WI38 (cell line): ENCODE results near the gene PBX1.

Source experiments
- H3K4me3 ChIP-seq: 2 replicates; pipeline ENCODE4 v1.5.1; 2011; ENCODE audit warnings: low read depth, mild to moderate bottlenecking, control low read depth, low read length
- CTCF ChIP-seq: IDR thresholded peaks from 2 replicates; pipeline ENCODE4 v1.5.1; 2012; ENCODE audit warnings: low read depth, mild to moderate bottlenecking, control low read depth, low read length

The PBX1 gene

DNA sequence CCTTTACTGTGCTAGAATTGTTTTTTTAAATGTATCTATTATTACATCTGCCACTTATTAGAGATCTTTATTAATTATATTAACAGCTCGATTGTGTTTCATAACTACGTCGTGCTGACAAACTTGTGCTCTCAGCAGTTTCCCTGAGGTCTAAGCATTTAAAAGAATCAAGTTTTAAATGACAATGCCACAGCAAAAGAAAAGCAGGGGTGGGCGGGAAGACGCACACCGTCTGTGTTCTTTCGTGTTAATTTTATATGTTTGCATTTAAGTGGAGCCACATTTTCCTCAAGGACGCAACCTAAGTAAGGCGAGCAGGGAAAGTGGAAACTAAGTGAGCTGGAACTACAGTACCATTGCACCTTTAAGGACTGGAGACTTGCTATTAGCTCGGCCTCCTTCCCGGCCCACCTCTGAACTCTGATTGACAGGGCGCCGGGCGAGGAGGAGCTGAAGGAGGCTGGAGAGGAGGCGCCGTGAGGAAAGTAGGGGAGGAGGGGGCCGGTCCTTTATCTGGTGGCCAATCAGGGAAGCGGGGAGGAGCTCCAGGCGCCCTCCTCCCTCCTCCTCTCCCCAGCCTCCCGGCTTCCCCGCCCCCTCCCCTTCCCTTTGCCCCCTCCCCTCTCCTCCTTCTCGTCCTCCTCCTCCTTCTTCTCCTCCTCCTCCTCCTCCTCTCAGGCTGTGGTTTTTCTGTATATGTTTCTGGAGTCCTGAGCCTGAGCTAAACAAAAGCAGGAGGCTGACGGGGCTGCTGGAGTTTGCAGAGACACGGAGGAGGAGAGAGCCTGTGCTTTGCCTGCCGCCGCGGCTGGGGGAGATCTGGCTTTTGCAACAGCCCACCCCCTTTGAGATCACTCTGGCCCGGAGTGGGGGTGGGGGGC, at the start of gene PBX1:
Gene PBX1, plus strand, starts transcription at position 724 of the 881 bp plus-strand sequence.
- H3K4me3 ChIP-seq: peak within 1 kb of the TSS; percentile 63
- TF ChIP-seq CTCF: no peak

DNA sequence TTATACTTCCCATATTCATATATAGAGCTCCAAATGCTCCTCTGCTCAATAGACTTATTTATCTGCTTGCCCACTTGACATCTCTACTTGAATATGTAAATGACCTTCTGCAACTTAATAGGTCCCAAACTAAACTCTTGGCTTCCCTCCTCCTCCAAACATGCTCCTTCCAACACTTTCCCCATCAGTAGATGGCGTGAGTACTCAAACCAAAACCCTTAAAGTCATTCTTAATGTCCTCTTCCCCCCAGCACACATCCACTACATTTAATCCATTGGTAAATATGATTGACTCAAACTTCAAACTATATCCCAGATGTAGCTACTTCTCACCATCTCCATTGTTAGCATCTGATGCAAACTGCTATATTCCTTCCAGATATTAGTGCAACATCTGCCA, 48.5 kb upstream of the PBX1 start:
- no peak for TF ChIP-seq CTCF
- no peak overlapping the region for H3K4me3 ChIP-seq

GRCh38 chr1:164511001-164511705, 47.8 kb upstream of the PBX1 start:
- TF ChIP-seq CTCF: no peak
- H3K4me3 ChIP-seq: no peak overlapping the region

DNA sequence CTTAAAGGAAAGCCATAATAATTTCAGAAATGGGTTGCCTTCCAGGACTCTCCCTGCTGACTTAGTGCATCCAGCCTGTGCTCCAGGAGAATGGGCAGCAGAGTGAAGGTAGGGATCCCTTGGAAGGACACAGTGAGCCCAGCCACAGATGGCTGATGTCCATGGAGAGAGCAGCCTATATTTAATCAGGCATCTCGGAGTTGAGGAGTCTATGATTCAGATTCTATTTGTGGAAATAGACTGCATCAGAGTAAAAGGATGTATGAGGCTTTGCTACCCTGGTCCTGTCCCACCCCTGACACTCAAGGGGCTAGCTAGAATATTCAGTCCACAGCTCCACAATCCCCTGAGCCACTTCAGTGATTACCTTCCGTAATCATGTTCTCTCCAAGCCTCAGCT, 43.8 kb upstream of the PBX1 start:
- no peak overlapping the region for H3K4me3 ChIP-seq
- TF ChIP-seq CTCF: no peak

DNA sequence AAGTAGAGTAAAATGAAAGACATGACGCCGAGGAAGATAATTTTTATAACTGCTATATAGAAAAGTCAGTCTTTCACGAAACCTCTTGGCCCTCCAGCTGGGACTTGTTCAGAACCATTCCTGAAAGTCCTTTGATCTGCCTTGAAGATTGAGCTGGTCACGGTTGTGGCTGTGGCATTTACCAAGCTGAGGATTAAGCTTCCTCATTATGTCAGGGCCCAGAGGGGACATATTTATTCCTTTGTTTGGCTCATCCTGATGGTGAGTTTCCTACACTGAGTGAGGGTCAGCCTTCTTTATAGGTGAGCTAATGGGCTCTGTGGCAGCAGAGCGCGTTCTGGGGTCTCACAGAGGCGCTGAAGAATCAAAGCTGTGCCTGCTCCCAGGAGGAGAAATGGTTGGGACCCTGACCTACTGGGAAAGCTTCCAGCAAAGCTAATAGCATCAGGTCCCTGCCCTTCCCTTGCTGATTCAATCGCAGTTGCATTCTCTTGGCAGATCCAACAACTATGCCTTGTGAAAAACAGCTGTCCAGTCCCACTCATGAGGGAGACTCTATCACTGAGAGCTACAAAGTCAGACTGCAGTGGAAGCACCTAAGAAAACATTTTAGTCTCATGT, 43.2 kb upstream of the PBX1 start:
- no peak overlapping the region for H3K4me3 ChIP-seq
- TF ChIP-seq CTCF: no peak

GRCh38 chr1:164516591-164516990, 42.4 kb upstream of the PBX1 start:
- no peak for TF ChIP-seq CTCF
- no peak overlapping the region for H3K4me3 ChIP-seq
